ENCODE measurements around the gene SARM1. TPM values are rescaled to one million over a fixed set of nuclear protein-coding genes. Genes with fewer than 3 reads are reported as not detected.

The SARM1 gene
- total and polyA plus RNA-seq, 2 donors (not counting 3 experiments of a cell fraction or from before 2014, with no cell fraction given) = 5.6 to 7.0 TPM

- intact Hi-C loops (cut with micrococcal nuclease) (no loop called here), dilution Hi-C loops (cut with MboI; ENCODE audit: extremely low pct_ligation_motif_present, low sequenced_read_pairs) (no loop called here)
- Histone ChIP-seq H3K4me3 (replicated peaks in 1 of 3; ENCODE audit: insufficient read depth in 1 of 3, low read depth in 1 of 3, low read length in 3 of 3) (no peak overlapping the region), H3K9me1 (replicated peaks; ENCODE audit: control insufficient read depth, extremely low read depth, insufficient read depth, low read length) (no peaks in the 10 kb centered on the region), H3K36me3 (ENCODE audit: control insufficient read depth in 2 of 2, extremely low read depth in 1 of 2, insufficient read depth in 2 of 2, low read length in 2 of 2) (peaks cover 20 to 36% of the 10 kb centered on the region in 2 experiments), H3K9ac (replicated peaks; ENCODE audit: extremely low read depth, insufficient read depth, low read length) (no peak overlapping the region), H3K4me1 (ENCODE audit: control insufficient read depth, extremely low read depth, insufficient read depth, low read length) (peaks cover 32% of the 10 kb centered on the region), H3K9me3 (replicated peaks; ENCODE audit: control insufficient read depth, insufficient read depth, low read length) (no peaks in the 10 kb centered on the region), H2AFZ (ENCODE audit: low read depth, low read length) (no peak overlapping the region), H3K27me3 (ENCODE audit: control insufficient read depth in 2 of 2, insufficient read depth in 2 of 2, low read length in 2 of 2) (no peaks in the 10 kb centered on the region), H4K20me1 (replicated peaks; ENCODE audit: control insufficient read depth, extremely low read depth, insufficient read depth, low read length) (no peaks in the 10 kb centered on the region), H3K27ac (ENCODE audit: insufficient read depth, low read depth, low read length) (no peak overlapping the region), H3K79me2 (ENCODE audit: control insufficient read depth, insufficient read depth, low read length) (no peaks in the 10 kb centered on the region), H3K4me2 (ENCODE audit: insufficient read depth, low read length) (no peak overlapping the region)
- FAIRE-seq = no peak
- CTCF ChIA-PET = interaction anchor here (0.9 to 3.5 kb wide), 2 partner anchors 7 to 544 kb away, joined by 3 to 23 read pairs; partner anchors contain the start of gene POLDIP2
- POLR2A ChIA-PET = no interaction called here
- DNase-seq (ENCODE audit: low read depth, low spot score) = no peak
- TF ChIP-seq MAX (IDR thresholded peaks at IDR 0.05; ENCODE audit: insufficient read depth, insufficient read length) (no peak), FOS (IDR thresholded peaks at IDR 0.05; ENCODE audit: borderline replicate concordance, insufficient read depth, low read length) (no peak), POLR2A (IDR thresholded peaks at IDR 0.05; ENCODE audit: low read depth, low read length) (peak; percentile 12), MYC (IDR thresholded peaks at IDR 0.05; ENCODE audit: low read depth, low read length) (no peak)
- BruUV-seq (replicated peaks) = no TSS peak
These were observed 22.5 kb upstream of the SARM1 start for GRCh38 chr17:28348979-28349378.

GRCh38 chr17:28350271-28350670, 21.2 kb upstream of the SARM1 start:
- H3K27me3 ChIP-seq (ENCODE audit: control insufficient read depth in 2 of 2, insufficient read depth in 2 of 2, low read length in 2 of 2) = no peaks in the 10 kb centered on the region
- H2AFZ ChIP-seq (ENCODE audit: low read depth, low read length) = no peak overlapping the region
- no peaks in the 10 kb centered on the region for H3K79me2 ChIP-seq (ENCODE audit: control insufficient read depth, insufficient read depth, low read length)
- FAIRE-seq (no peak), DNase-seq (ENCODE audit: low read depth, low spot score) (no peak)
- dilution Hi-C loops (cut with MboI; ENCODE audit: extremely low pct_ligation_motif_present, low sequenced_read_pairs) = no loop called here
- no peak overlapping the region for H3K4me3 ChIP-seq (replicated peaks in 1 of 3; ENCODE audit: insufficient read depth in 1 of 3, low read depth in 1 of 3, low read length in 3 of 3)
- ChIA-PET POLR2A (no interaction called here), CTCF (interaction anchor here (1.1 kb wide), 1 partner anchor 66 kb away, joined by 3 read pairs; no protein-coding TSS in a partner anchor)
- no peak overlapping the region for H3K9ac ChIP-seq (replicated peaks; ENCODE audit: extremely low read depth, insufficient read depth, low read length)
- no peak overlapping the region for H3K27ac ChIP-seq (ENCODE audit: insufficient read depth, low read depth, low read length)
- intact Hi-C loops (cut with micrococcal nuclease) = loop anchor here (10.0 kb wide), 1 partner anchor 1095 kb away; no protein-coding TSS in a partner anchor
- no TSS peak for BruUV-seq (replicated peaks)
- H3K36me3 ChIP-seq (ENCODE audit: control insufficient read depth in 2 of 2, extremely low read depth in 1 of 2, insufficient read depth in 2 of 2, low read length in 2 of 2) = peaks cover 19 to 34% of the 10 kb centered on the region in 2 experiments
- H4K20me1 ChIP-seq (replicated peaks; ENCODE audit: control insufficient read depth, extremely low read depth, insufficient read depth, low read length) = no peaks in the 10 kb centered on the region
- H3K9me1 ChIP-seq (replicated peaks; ENCODE audit: control insufficient read depth, extremely low read depth, insufficient read depth, low read length) = no peaks in the 10 kb centered on the region
- H3K4me2 ChIP-seq (ENCODE audit: insufficient read depth, low read length) = no peak overlapping the region
- no peak for TF ChIP-seq EZH2 (IDR thresholded peaks at IDR 0.05; ENCODE audit: borderline replicate concordance, low read depth, low read length, severe bottlenecking)
- TF ChIP-seq POLR2AphosphoS5 (IDR thresholded peaks at IDR 0.05; ENCODE audit: insufficient read depth, low read depth, low read length) = no peak
- TF ChIP-seq POLR2A (IDR thresholded peaks at IDR 0.05; ENCODE audit: low read depth, low read length) = no peak
- TF ChIP-seq FOS (IDR thresholded peaks at IDR 0.05; ENCODE audit: borderline replicate concordance, insufficient read depth, low read length) = no peak
- no peak for TF ChIP-seq GATA2 (IDR thresholded peaks at IDR 0.05; ENCODE audit: insufficient read depth, insufficient read length, low read depth, low read length)
- no peak for TF ChIP-seq JUN (IDR thresholded peaks at IDR 0.05; ENCODE audit: borderline replicate concordance, insufficient read depth, insufficient read length, low read depth)
- TF ChIP-seq CTCF (IDR thresholded peaks at IDR 0.05; ENCODE audit: extremely low read depth in 1 of 2, insufficient read depth in 1 of 2, low read depth in 1 of 2, low read length in 2 of 2) = no peak
- no peak for TF ChIP-seq MAX (IDR thresholded peaks at IDR 0.05; ENCODE audit: insufficient read depth, insufficient read length)
- no peak for TF ChIP-seq MYC (IDR thresholded peaks at IDR 0.05; ENCODE audit: low read depth, low read length)
- no peaks in the 10 kb centered on the region for H3K9me3 ChIP-seq (replicated peaks; ENCODE audit: control insufficient read depth, insufficient read depth, low read length)
- H3K4me1 ChIP-seq (ENCODE audit: control insufficient read depth, extremely low read depth, insufficient read depth, low read length) = peaks cover 29% of the 10 kb centered on the region
